Putamen (tissue), 1 donor: ENCODE results near the gene DAB2IP.
"Not testable (repeated sequence)": the region's sequence is repeated elsewhere in the genome, so short reads cannot be mapped to it uniquely, and the experiment has no call there.

Source experiments
- DNase-seq: peaks from one replicate; pipeline ENCODE4 v3.0.0-alpha.2; 2016; ENCODE audit warnings: low spot score

DAB2IP gene

DNA sequence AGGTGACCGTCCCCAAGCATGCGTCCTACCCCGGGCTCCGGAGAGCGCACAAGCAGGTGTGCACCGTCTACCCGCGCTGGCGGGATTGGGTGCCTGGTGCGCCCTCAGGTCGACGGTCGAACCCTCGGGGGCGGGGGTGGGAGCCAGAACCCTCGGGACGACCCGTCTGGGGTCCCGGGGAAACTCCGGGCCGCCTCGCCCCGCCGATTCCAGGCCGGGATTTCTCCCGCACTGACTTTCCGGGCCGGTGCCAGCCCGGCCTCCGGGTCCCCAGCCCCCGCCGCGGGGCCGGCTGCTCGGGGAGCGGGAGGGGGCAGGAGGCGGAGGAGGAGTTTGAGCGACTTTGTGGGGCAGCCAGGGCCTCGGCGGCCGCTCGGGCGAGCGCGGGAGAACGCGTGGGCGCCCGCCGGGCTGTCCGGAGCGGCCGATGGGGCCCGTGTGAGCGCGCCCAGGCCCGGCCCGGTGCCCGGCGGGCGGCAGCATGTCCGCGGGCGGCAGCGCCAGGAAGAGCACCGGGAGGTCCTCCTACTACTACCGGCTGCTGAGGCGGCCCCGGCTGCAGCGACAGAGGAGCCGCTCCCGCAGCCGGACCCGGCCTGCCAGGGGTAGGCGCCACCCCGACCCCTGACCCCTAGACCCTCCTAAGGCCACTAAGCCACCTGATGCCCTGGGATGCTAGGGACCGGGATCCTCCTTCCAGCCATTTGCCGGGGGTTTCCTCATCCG, at the start of gene DAB2IP:
Gene DAB2IP, plus strand, starts transcription at position 340 of the 726 bp plus-strand sequence. Its CDS starts 142 bp downstream, at position 482.
- DNase-seq, result peak; percentile 78

GRCh38 chr9:121603028-121603427, 48.4 kb upstream of the DAB2IP start:
- DNase-seq, result no peak

DNA sequence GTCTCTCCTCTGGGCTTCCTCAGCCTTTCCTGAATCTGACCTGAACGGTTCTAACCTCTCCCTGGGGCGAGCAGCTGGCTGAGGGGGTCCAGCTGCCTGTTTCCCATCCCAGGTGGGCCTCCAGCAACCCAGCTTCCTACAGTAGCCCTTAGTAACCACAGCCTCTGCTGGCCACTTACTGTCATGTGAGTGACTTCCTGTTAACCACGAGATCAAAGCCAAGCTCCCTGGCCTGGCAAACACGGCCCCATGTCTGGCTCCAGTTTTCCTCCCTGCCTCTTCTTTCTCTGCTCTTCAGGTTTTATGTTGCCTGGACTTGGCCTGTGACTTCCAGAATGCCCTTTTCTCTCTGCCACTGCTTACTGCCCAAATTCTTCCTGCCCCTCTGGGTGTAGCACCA, 47.2 kb upstream of the DAB2IP start:
- DNase-seq, result no peak

DNA sequence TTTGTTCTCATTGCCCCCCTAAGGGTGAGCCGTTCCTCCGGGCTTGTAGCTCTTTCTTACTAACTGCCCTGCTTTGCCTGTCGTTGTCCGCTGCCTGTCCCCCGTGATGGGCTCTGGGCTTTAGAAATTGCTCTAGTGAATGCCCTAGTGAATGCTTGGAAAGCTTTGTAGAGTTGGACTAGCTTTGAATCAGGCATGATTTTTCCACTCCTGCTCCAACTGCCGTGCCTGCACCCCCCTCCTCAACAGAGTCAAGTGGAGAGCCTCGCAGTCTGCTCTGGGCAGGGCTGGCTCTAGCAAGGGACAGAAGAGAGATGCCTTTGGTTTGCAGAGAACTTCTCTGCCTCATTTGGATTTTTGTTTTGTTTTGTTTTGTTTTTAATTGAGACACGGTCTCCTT, 46.8 kb upstream of the DAB2IP start:
- DNase-seq, result no peak

- no peak for DNase-seq
These were observed 43.8 kb upstream of the DAB2IP start for GRCh38 chr9:121607434-121608167.

GRCh38 chr9:121608168-121608853, 43.1 kb upstream of the DAB2IP start:
- no peak for DNase-seq

DNA sequence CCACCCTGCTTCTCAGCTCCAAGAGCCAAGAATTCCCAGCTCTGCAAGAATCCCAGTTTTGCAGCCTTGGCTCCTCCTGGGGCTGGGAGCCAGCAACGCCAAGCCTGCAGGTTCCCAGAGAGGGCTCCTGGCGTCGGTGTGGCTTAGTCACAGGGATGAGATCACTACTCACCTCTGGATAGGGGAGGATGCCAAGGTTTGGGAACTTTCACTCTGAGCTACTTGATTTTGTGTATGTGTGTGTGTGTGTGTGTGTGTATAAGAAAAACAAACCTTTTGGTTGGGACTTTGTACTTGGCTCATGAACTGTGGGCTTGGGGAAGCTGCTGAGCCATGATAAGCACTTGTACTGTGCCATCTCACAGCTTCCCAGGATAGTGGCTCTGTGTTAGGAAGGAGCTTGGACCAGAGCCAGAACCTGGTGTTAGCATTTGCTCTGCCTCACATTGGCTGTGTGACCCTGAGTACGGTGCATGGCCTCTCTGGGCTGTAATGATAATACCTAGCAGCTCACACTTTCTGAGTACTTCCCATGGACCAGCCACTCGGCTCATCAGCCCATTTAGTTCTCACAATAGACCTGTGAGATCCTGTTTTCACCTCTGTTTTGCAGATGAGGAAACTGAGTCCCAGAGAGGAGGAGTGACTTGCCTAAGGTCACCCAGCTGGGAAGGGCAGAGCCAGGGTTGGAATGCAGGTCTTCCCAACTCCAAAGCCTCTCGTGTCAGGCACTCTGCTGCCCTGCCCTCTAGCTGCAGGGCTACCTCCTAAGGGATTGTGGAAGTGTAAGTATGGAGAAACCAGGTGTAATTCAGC, 41.4 kb upstream of the DAB2IP start:
- DNase-seq, result no peak

- DNase-seq, result no peak
These were observed 40.8 kb upstream of the DAB2IP start for GRCh38 chr9:121610638-121610953.

GRCh38 chr9:121612511-121612998, 38.9 kb upstream of the DAB2IP start:
- no peak for DNase-seq

DNA sequence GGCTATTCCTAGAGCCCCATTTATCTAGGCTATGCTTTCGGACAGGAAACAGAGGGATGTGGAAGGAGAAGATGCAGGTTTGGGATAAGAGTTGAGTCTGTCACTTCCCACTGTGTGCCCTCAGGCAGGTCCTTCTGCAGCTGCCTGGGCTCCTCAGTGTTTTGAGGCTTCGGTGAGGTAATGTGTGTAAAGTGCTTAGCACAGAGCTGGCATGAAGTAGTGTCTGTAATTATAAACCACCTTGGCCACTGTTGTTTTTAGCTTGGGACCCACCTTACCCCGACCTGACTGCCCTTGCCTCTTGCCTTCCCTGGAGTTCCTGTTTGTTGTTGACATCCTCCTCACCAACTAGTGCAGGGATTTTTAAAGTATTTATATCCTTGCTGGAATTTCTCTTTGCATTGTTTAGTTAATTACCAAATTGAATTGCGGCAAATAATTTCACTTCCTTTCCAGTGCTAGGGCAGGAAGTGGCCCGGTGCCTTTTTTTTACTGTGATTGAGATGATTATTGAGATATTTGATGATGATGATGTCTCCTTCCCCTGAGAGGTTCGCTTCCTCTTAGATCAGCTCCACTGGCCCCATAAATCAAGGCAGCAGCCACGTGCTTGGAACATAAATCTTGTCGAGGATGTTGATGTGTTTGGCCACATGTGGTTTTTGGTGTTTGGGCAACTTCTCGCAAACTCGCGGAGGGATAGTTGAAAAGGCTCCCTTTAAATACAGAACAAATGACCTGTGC, 38.3 kb upstream of the DAB2IP start:
- DNase-seq, result no peak

DNA sequence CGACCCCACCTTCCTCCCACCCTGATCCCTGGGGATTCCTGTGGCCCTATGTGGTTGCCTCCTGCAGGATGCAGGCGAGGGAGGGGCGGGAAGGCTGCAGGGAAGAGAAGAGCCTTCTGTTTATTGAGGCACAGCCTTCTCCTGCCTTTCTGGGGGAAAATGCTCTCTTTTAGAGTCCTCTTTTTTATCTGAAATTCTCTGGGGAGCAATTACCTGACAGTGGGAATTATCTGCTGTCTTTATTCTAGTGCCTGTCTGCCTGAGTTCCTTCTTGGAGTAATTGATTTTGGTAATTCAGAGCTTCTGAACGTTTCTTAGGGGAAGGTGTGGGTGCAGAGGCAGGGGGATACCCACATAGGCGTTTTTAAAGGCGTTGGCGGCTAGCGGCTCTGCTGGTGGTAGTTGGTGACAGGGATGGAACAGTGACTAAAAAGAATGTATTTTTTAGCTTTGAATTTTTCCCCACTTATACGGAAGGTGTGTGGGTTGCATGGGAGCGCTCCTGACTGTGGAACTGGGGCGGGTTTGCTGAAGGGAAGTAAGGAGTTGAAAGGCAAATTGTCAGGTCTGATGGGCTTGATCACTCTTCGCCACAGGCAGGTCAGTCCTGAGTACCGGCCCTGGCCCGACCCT, 35.2 kb upstream of the DAB2IP start:
- peak; percentile 79 for DNase-seq

- DNase-seq, result no peak
These were observed 32.9 kb upstream of the DAB2IP start for GRCh38 chr9:121618504-121618903.

DNA sequence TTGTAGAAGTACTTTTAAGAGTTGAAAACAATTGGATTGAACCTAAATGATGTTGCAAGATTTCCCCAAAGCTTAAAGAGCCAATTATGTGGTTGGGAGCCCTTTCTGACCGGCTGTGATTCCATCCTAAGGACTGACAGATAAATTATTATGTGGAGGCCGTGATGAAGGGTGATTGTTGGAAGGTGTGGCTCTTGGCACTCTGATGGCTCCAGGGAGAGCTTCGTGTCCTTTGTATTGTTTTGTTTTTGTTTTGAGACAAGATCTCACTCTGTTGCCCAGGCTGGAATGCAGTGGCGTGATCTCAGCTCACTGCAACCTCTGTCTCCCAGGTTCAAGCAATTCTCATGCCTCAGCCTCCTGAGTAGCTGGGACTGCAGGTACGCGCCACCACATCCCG, 32.5 kb upstream of the DAB2IP start:
- DNase-seq, result not testable (repeated sequence)

- no peak for DNase-seq
These were observed 31.7 kb upstream of the DAB2IP start for GRCh38 chr9:121619545-121620324.

GRCh38 chr9:121620325-121620673, 31.1 kb upstream of the DAB2IP start:
- DNase-seq, result no peak

DNA sequence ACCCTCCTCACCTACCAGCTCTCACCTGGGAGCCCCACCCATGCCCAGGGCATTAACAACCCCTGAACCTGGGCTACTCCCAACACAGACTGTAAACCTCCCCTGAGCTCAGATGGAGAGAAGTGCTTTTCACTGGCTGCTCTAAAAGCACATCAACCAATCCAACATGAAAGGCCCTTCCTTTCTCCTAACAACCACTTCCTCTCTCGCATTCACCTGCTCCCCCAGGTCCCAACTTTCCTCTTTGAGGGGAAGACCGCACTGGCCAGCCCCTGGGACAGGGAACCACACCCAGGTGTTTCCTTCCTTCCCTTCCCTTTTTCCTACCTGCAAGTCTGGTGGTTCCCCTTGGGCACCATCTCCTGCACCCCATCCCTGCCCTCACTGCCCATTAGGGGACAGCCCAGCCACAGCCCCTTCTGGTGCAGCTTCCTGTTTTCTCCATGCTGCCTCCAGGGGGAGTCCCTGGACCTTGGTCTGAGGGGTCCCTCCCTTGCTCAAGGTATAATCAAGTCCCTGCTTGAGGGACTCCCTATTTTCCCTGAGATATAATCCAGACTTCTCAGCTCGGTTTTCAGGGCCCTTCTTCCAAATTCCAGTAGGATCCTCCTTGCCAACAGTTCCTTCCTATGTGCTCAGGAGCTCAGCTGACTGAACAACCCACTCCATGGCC, 30.5 kb upstream of the DAB2IP start:
- no peak for DNase-seq

DNA sequence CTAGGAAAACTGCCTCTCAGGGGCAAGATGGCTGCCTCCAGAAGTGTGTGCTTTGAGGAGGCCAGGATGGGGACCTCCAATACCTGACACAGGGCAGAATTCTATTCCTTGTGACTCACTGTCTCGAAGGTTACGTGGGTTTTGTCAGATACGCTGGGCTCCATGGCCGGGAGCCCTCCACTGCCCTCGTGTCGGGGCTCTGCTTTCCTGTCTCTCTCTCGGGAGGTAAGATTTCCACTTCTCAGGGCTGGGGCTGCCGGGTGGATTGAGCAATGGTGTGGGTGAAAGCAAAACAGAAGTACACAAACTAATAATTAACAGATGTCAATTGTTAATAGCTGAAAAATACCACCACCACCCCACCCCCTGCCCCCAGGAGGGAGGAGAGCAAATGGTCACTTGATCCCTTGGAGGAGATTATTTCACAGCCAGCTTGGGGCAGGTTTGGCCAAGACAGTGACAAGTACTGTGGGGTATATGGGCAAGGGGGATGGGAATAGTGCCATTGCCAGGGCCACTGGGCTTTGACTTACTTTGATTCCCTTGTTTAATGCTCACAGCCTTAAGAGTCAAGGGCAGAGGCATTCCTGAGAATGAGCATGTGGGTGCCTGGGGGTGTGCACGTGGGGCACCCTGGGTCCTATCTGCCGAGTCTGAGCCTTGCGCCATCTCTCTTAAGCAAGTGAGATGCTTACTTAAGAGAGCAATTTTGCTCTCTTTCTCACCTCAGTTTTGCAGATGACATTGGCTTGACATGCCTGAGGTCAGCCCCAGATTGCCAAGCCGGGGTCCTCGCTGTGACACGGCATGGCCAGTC, 28.8 kb upstream of the DAB2IP start:
- DNase-seq, result no peak

DNA sequence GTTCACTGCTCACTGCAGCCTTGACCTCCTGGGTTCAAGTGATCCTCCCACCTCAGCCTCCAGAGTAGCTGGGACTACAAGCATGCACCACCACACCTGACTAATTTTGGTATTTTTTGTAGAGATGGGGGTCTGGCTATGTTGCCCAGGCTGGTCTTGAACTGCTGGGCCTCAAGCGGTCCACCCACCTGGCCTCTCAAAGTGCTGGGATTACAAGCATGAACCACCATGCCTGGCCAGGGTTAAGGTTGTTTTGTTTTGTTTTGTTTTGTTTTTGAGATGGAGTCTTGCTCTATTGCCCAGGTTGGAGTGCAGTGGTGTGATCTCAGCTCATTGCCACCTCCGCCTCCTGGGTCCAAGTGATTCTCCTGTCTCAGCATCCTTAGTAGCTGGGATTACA, 28.0 kb upstream of the DAB2IP start:
- not testable (repeated sequence) for DNase-seq

DNA sequence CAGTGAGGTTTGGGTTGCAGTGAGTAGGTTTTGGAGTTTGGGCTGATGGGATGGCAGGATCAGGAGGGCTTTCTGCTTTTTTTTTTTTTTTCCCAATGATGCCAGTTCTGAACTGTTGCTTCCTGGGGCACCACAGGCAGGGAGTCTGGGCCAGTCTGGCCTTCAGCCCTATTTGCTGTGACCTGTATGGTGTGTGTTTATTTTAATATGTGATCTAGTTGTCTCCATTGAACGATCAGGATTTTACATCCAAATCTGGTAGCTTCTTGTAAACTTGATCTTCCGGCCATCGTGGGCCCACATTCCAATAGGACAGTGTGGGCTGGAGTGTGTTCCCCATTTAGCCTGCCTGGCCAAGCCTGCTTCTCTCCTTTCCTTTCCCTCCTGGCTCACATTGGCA, 25.8 kb upstream of the DAB2IP start:
- no peak for DNase-seq
